Fibroblast of the aortic adventitia (primary cell): ENCODE data around the gene PSPN. TPM values are rescaled to one million over a fixed set of nuclear protein-coding genes. Genes with fewer than 3 reads are reported as not detected.

Experiments used
- DNase-seq: peaks from one replicate; pipeline ENCODE4 v3.0.0-alpha.2; 2010; ENCODE audit warnings: low read depth
- H3K4me3 ChIP-seq: 2 replicates; pipeline ENCODE4 v1.5.1; 2011; ENCODE audit warnings: low read depth, mild to moderate bottlenecking, control low read depth, low read length, moderate library complexity
- CTCF ChIP-seq: IDR thresholded peaks from 2 replicates; pipeline ENCODE4 v1.5.1; 2011; ENCODE audit warnings: mild to moderate bottlenecking, low read length, control low read depth, inconsistent platforms; ENCODE audit not compliant: insufficient read depth
- small RNA-seq: library from RNA; depleted of rRNA; stranded (forward); fragments of <200 nt; gene quantifications from one replicate; pipeline ENCODE3, GENCODE V24; 2012
- total RNA-seq: library from RNA; depleted of rRNA; stranded (reverse); fragments of >200 nt; gene quantifications from 2 replicates; pipeline ENCODE4 v1.2.3, GENCODE V29; 2012; ENCODE audit warnings: low replicate concordance

Gene PSPN
- total RNA-seq, 1 donor: 1.2 TPM

- no peak for DNase-seq
- no peak overlapping the region for H3K4me3 ChIP-seq
- no peak for TF ChIP-seq CTCF
Measured at GRCh38 chr19:6325614-6326013, 50.1 kb downstream of the PSPN start.

Small RNA genes within 50 kb of the gene (small RNA-seq; reads per million reads assigned to genes)
- not detected for gene MIR6790
- not detected for gene MIR6885

Other genes with a start within 250 kb of the PSPN start
- 0.18 TPM in 1 of 2 replicates, not detected in the other for gene ACSBG2, start 240.3 kb downstream of the PSPN start, total RNA-seq
- gene MLLT1, start 96.0 kb downstream of the PSPN start, total RNA-seq: 7.8 and 16.6 TPM in 2 replicates
- not detected in 2 replicates for gene ACER1, start 42.3 kb downstream of the PSPN start, total RNA-seq
- gene CLPP, start 14.4 kb downstream of the PSPN start, total RNA-seq: 20.9 and 39.4 TPM in 2 replicates
- gene ALKBH7, start 3.1 kb downstream of the PSPN start, total RNA-seq: 29.9 and 38.3 TPM in 2 replicates
- 33.6 and 59.2 TPM in 2 replicates for gene GTF2F1, start 17.2 kb upstream of the PSPN start, total RNA-seq
- gene KHSRP, start 48.9 kb upstream of the PSPN start, total RNA-seq: 30.4 and 86.5 TPM in 2 replicates
- gene SLC25A41, start 57.8 kb upstream of the PSPN start, total RNA-seq: not detected in 2 replicates
- gene SLC25A23, start 83.9 kb upstream of the PSPN start, total RNA-seq: 27.7 and 46.9 TPM in 2 replicates
- gene CRB3, start 88.3 kb upstream of the PSPN start, total RNA-seq: not detected in 2 replicates
- not detected in 2 replicates for gene DENND1C, start 105.9 kb upstream of the PSPN start, total RNA-seq
- gene TUBB4A, start 126.4 kb upstream of the PSPN start, total RNA-seq: 0.41 TPM in 1 of 2 replicates, not detected in the other
- gene TNFSF9, start 155.1 kb upstream of the PSPN start, total RNA-seq: 1.7 and 2.6 TPM in 2 replicates
- gene CD70, start 215.2 kb upstream of the PSPN start, total RNA-seq: 0.09 TPM in 1 of 2 replicates, not detected in the other